ENCODE results near the gene C1QTNF7. TPM values are rescaled to one million over a fixed set of nuclear protein-coding genes. Genes with fewer than 3 reads are reported as not detected.

The C1QTNF7 gene
- total RNA-seq, 1 experiment from 2014 or later, result not detected

GRCh38 chr4:15459706-15460105 is 31.9 kb downstream of the C1QTNF7 start:
- ChIA-PET CTCF (no interaction called here), POLR2A (no interaction called here)
- intact Hi-C loops (cut with micrococcal nuclease; ENCODE audit: unreplicated experiment), result no loop called here
- Histone ChIP-seq H3K9me3 (ENCODE audit: control insufficient read depth, insufficient read depth, low read depth, low read length) (no peaks in the 10 kb centered on the region), H3K4me1 (ENCODE audit: control insufficient read depth, insufficient read depth, low read length) (no peaks in the 10 kb centered on the region), H3K27ac (ENCODE audit: low read length) (no peak overlapping the region), H3K27me3 (ENCODE audit: control insufficient read depth, insufficient read depth, low read length) (no peaks in the 10 kb centered on the region), H3K4me3 (ENCODE audit: low read depth in 2 of 2, low read length in 2 of 2) (no peak overlapping the region), H3K36me3 (ENCODE audit: control insufficient read depth, insufficient read depth, low read length) (no peaks in the 10 kb centered on the region)
- in situ Hi-C loops (cut with HindIII; ENCODE audit: low pct_unique_long_range_greater_than_20kb, low sequenced_read_pairs), result no loop called here
- DNase-seq (ENCODE audit: low read depth, low spot score) (no peak), ATAC-seq (no peak)
- no TSS peak for BruUV-seq (replicated peaks)
- TF ChIP-seq TCF7L2 (IDR thresholded peaks at IDR 0.05; ENCODE audit: low read depth, low read length) (no peak), SIN3A (IDR thresholded peaks at IDR 0.05; ENCODE audit: borderline replicate concordance, insufficient read depth, low read depth, low read length) (no peak), POLR2AphosphoS5 (IDR thresholded peaks at IDR 0.05; ENCODE audit: low read depth, low read length) (no peak)
- TF ChIP-seq, protein P1, sequence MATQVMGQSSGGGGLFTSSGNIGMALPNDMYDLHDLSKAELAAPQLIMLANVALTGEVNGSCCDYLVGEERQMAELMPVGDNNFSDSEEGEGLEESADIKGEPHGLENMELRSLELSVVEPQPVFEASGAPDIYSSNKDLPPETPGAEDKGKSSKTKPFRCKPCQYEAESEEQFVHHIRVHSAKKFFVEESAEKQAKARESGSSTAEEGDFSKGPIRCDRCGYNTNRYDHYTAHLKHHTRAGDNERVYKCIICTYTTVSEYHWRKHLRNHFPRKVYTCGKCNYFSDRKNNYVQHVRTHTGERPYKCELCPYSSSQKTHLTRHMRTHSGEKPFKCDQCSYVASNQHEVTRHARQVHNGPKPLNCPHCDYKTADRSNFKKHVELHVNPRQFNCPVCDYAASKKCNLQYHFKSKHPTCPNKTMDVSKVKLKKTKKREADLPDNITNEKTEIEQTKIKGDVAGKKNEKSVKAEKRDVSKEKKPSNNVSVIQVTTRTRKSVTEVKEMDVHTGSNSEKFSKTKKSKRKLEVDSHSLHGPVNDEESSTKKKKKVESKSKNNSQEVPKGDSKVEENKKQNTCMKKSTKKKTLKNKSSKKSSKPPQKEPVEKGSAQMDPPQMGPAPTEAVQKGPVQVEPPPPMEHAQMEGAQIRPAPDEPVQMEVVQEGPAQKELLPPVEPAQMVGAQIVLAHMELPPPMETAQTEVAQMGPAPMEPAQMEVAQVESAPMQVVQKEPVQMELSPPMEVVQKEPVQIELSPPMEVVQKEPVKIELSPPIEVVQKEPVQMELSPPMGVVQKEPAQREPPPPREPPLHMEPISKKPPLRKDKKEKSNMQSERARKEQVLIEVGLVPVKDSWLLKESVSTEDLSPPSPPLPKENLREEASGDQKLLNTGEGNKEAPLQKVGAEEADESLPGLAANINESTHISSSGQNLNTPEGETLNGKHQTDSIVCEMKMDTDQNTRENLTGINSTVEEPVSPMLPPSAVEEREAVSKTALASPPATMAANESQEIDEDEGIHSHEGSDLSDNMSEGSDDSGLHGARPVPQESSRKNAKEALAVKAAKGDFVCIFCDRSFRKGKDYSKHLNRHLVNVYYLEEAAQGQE (IDR thresholded peaks at IDR 0.05; ENCODE audit: insufficient read depth in 1 of 2, low read depth in 2 of 2, low read length in 1 of 2), result no peak
- TF ChIP-seq, protein P2, sequence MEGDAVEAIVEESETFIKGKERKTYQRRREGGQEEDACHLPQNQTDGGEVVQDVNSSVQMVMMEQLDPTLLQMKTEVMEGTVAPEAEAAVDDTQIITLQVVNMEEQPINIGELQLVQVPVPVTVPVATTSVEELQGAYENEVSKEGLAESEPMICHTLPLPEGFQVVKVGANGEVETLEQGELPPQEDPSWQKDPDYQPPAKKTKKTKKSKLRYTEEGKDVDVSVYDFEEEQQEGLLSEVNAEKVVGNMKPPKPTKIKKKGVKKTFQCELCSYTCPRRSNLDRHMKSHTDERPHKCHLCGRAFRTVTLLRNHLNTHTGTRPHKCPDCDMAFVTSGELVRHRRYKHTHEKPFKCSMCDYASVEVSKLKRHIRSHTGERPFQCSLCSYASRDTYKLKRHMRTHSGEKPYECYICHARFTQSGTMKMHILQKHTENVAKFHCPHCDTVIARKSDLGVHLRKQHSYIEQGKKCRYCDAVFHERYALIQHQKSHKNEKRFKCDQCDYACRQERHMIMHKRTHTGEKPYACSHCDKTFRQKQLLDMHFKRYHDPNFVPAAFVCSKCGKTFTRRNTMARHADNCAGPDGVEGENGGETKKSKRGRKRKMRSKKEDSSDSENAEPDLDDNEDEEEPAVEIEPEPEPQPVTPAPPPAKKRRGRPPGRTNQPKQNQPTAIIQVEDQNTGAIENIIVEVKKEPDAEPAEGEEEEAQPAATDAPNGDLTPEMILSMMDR (IDR thresholded peaks at IDR 0.05), result no peak

GRCh38 chr4:15466596-15466995 is 38.8 kb downstream of the C1QTNF7 start:
- in situ Hi-C loops (cut with HindIII; ENCODE audit: low pct_unique_long_range_greater_than_20kb, low sequenced_read_pairs), result no loop called here
- Histone ChIP-seq H3K27me3 (ENCODE audit: control insufficient read depth, insufficient read depth, low read length) (no peaks in the 10 kb centered on the region), H3K27ac (ENCODE audit: low read length) (no peak overlapping the region), H3K9me3 (ENCODE audit: control insufficient read depth, insufficient read depth, low read depth, low read length) (no peaks in the 10 kb centered on the region), H3K4me1 (ENCODE audit: control insufficient read depth, insufficient read depth, low read length) (no peaks in the 10 kb centered on the region), H3K4me3 (ENCODE audit: low read depth in 2 of 2, low read length in 2 of 2) (no peak overlapping the region), H3K36me3 (ENCODE audit: control insufficient read depth, insufficient read depth, low read length) (no peaks in the 10 kb centered on the region)
- TF ChIP-seq, protein P1 (IDR thresholded peaks at IDR 0.05; ENCODE audit: insufficient read depth in 1 of 2, low read depth in 2 of 2, low read length in 1 of 2), result no peak
- TF ChIP-seq SIN3A (IDR thresholded peaks at IDR 0.05; ENCODE audit: borderline replicate concordance, insufficient read depth, low read depth, low read length), result no peak
- no peak for TF ChIP-seq TCF7L2 (IDR thresholded peaks at IDR 0.05; ENCODE audit: low read depth, low read length)
- no peak for TF ChIP-seq POLR2AphosphoS5 (IDR thresholded peaks at IDR 0.05; ENCODE audit: low read depth, low read length)
- TF ChIP-seq, protein P2 (IDR thresholded peaks at IDR 0.05), result no peak
- ChIA-PET POLR2A (no interaction called here), CTCF (no interaction called here)
- ATAC-seq, result no peak
- no TSS peak for BruUV-seq (replicated peaks)
- DNase-seq (ENCODE audit: low read depth, low spot score), result no peak
- intact Hi-C loops (cut with micrococcal nuclease; ENCODE audit: unreplicated experiment), result no loop called here
